ENCODE results near the gene ATP9B. TPM values are rescaled to one million over a fixed set of nuclear protein-coding genes. Genes with fewer than 3 reads are reported as not detected.

Gene ATP9B
- total RNA-seq, 1 donor from 2014 or later, result 27.3 TPM

- Mint-ChIP-seq H3K4me3 (ENCODE audit: unreplicated experiment) (no peak overlapping the region), H3K27ac (ENCODE audit: unreplicated experiment) (no peak overlapping the region), H3K36me3 (ENCODE audit: unreplicated experiment) (peaks cover 9% of the 10 kb centered on the region), H3K27me3 (ENCODE audit: unreplicated experiment) (no peaks in the 10 kb centered on the region), H3K9me3 (ENCODE audit: unreplicated experiment) (no peaks in the 10 kb centered on the region), H3K4me1 (ENCODE audit: unreplicated experiment) (no peaks in the 10 kb centered on the region)
- DNase-seq (ENCODE audit: extremely low spot score, unreplicated experiment), result no peak
- TF ChIP-seq CTCF (IDR thresholded peaks at IDR 0.05), result no peak
Observed at GRCh38 chr18:79223431-79223830, 154.2 kb downstream of the ATP9B start.

GRCh38 chr18:79224381-79224780 is 155.2 kb downstream of the ATP9B start:
- no peak for TF ChIP-seq CTCF (IDR thresholded peaks at IDR 0.05)
- no peaks in the 10 kb centered on the region for H3K4me1 Mint-ChIP-seq (ENCODE audit: unreplicated experiment)
- H3K9me3 Mint-ChIP-seq (ENCODE audit: unreplicated experiment), result no peaks in the 10 kb centered on the region
- H3K27me3 Mint-ChIP-seq (ENCODE audit: unreplicated experiment), result no peaks in the 10 kb centered on the region
- no peak overlapping the region for H3K27ac Mint-ChIP-seq (ENCODE audit: unreplicated experiment)
- no peak overlapping the region for H3K4me3 Mint-ChIP-seq (ENCODE audit: unreplicated experiment)
- H3K36me3 Mint-ChIP-seq (ENCODE audit: unreplicated experiment), result peaks cover 8% of the 10 kb centered on the region
- DNase-seq (ENCODE audit: extremely low spot score, unreplicated experiment), result no peak

GRCh38 chr18:79227621-79228020 is 158.4 kb downstream of the ATP9B start:
- H3K4me1 Mint-ChIP-seq (ENCODE audit: unreplicated experiment), result no peaks in the 10 kb centered on the region
- H3K27ac Mint-ChIP-seq (ENCODE audit: unreplicated experiment), result no peak overlapping the region
- H3K36me3 Mint-ChIP-seq (ENCODE audit: unreplicated experiment), result peaks cover 11% of the 10 kb centered on the region
- H3K4me3 Mint-ChIP-seq (ENCODE audit: unreplicated experiment), result no peak overlapping the region
- no peak for TF ChIP-seq CTCF (IDR thresholded peaks at IDR 0.05)
- no peaks in the 10 kb centered on the region for H3K27me3 Mint-ChIP-seq (ENCODE audit: unreplicated experiment)
- no peak for DNase-seq (ENCODE audit: extremely low spot score, unreplicated experiment)
- peaks cover 8% of the 10 kb centered on the region for H3K9me3 Mint-ChIP-seq (ENCODE audit: unreplicated experiment)

- Mint-ChIP-seq H3K9me3 (ENCODE audit: unreplicated experiment) (peaks cover 8% of the 10 kb centered on the region), H3K4me3 (ENCODE audit: unreplicated experiment) (no peak overlapping the region), H3K4me1 (ENCODE audit: unreplicated experiment) (no peaks in the 10 kb centered on the region), H3K36me3 (ENCODE audit: unreplicated experiment) (peaks cover 11% of the 10 kb centered on the region), H3K27me3 (ENCODE audit: unreplicated experiment) (no peaks in the 10 kb centered on the region), H3K27ac (ENCODE audit: unreplicated experiment) (no peak overlapping the region)
- no peak for TF ChIP-seq CTCF (IDR thresholded peaks at IDR 0.05)
- DNase-seq (ENCODE audit: extremely low spot score, unreplicated experiment), result no peak
Observed at GRCh38 chr18:79229431-79229830, 160.2 kb downstream of the ATP9B start.

- Mint-ChIP-seq H3K27ac (ENCODE audit: unreplicated experiment) (no peak overlapping the region), H3K27me3 (ENCODE audit: unreplicated experiment) (no peaks in the 10 kb centered on the region), H3K36me3 (ENCODE audit: unreplicated experiment) (peaks cover 5% of the 10 kb centered on the region), H3K4me1 (ENCODE audit: unreplicated experiment) (no peaks in the 10 kb centered on the region), H3K4me3 (ENCODE audit: unreplicated experiment) (no peak overlapping the region), H3K9me3 (ENCODE audit: unreplicated experiment) (peaks cover 8% of the 10 kb centered on the region)
- TF ChIP-seq CTCF (IDR thresholded peaks at IDR 0.05), result no peak
- DNase-seq (ENCODE audit: extremely low spot score, unreplicated experiment), result no peak
Observed at GRCh38 chr18:79234438-79234837, 165.2 kb downstream of the ATP9B start.
